Measurements from ENCODE around the gene SRMS. TPM values are rescaled to one million over a fixed set of nuclear protein-coding genes. Genes with fewer than 3 reads are reported as not detected.
A peak's percentile ranks its signal among the peaks of the same experiment; 100 is the strongest.

The SRMS gene
- not detected in 2 replicates for polyA plus RNA-seq (2011; rRNA removed)
- polyA minus RNA-seq (2011; rRNA and poly(A)+ RNA removed): not detected in 2 replicates

GRCh38 chr20:63547725-63548480 is at the start of gene SRMS:
Gene SRMS (minus strand): TSS chr20:63547749. CDS start chr20:63547463, 286 bp downstream.
- ChIA-PET CTCF (no interaction called here), POLR2A (interaction anchor here (1.2 kb wide), 1 partner anchor 27 kb away, joined by 5 read pairs; the partner anchor contains the start of gene PPDPF)
- no peak for DNase-seq (ENCODE audit: low read depth, low spot score)
- Histone ChIP-seq H3K27ac (ENCODE audit: low read depth, low read length) (no peak within 1 kb of the TSS), H3K27me3 (ENCODE audit: control insufficient read depth, insufficient read depth, low read length) (peaks cover 33% of the 10 kb centered on the region), H3K4me3 (ENCODE audit: low read depth, low read length) (no peak within 1 kb of the TSS), H3K9me3 (ENCODE audit: control insufficient read depth, insufficient read depth, low read length) (no peaks in the 10 kb centered on the region; the same call in 1 of the 2 replicates)
- no peak for TF ChIP-seq CTCF (IDR thresholded peaks at IDR 0.05; ENCODE audit: low read depth, low read length)

GRCh38 chr20:63596423-63596822 is 48.9 kb upstream of the SRMS start:
- POLR2A ChIA-PET: no interaction called here
- CTCF ChIA-PET: no interaction called here
- Histone ChIP-seq H3K27ac (ENCODE audit: low read depth, low read length) (no peak overlapping the region), H3K9me3 (ENCODE audit: control insufficient read depth, insufficient read depth, low read length) (peaks cover 3% of the 10 kb centered on the region; the same call in 1 of the 2 replicates), H3K4me3 (ENCODE audit: low read depth, low read length) (no peak overlapping the region), H3K27me3 (ENCODE audit: control insufficient read depth, insufficient read depth, low read length) (no peaks in the 10 kb centered on the region)
- no peak for DNase-seq (ENCODE audit: low read depth, low spot score)
- no peak for TF ChIP-seq CTCF (IDR thresholded peaks at IDR 0.05; ENCODE audit: low read depth, low read length)

- Histone ChIP-seq H3K27ac (ENCODE audit: low read depth, low read length) (no peak overlapping the region), H3K9me3 (ENCODE audit: control insufficient read depth, insufficient read depth, low read length) (peaks cover 3% of the 10 kb centered on the region; the same call in 1 of the 2 replicates), H3K4me3 (ENCODE audit: low read depth, low read length) (no peak overlapping the region), H3K27me3 (ENCODE audit: control insufficient read depth, insufficient read depth, low read length) (no peaks in the 10 kb centered on the region)
- TF ChIP-seq CTCF (IDR thresholded peaks at IDR 0.05; ENCODE audit: low read depth, low read length): no peak
- no peak for DNase-seq (ENCODE audit: low read depth, low spot score)
- CTCF ChIA-PET: no interaction called here
- POLR2A ChIA-PET: no interaction called here
These were observed 48.0 kb upstream of the SRMS start for GRCh38 chr20:63595416-63596127.

- H3K9me3 ChIP-seq (ENCODE audit: control insufficient read depth, insufficient read depth, low read length): no peaks in the 10 kb centered on the region; the same call in 1 of the 2 replicates
- TF ChIP-seq CTCF (IDR thresholded peaks at IDR 0.05; ENCODE audit: low read depth, low read length): no peak
- CTCF ChIA-PET: interaction anchor here (0.7 kb wide), 1 partner anchor 98 kb away, joined by 5 read pairs; no protein-coding TSS in a partner anchor
- POLR2A ChIA-PET: no interaction called here
- no peak overlapping the region for H3K4me3 ChIP-seq (ENCODE audit: low read depth, low read length)
- H3K27me3 ChIP-seq (ENCODE audit: control insufficient read depth, insufficient read depth, low read length): no peaks in the 10 kb centered on the region
- H3K27ac ChIP-seq (ENCODE audit: low read depth, low read length): peak overlapping the region; percentile 31
- no peak for DNase-seq (ENCODE audit: low read depth, low spot score)
These were observed 46.6 kb upstream of the SRMS start for GRCh38 chr20:63594043-63594561.

All from AG04450 (cell line).